HG03469 (cell line): ENCODE results near the gene BAG3.
"Not testable (repeated sequence)": the region's sequence is repeated elsewhere in the genome, so short reads cannot be mapped to it uniquely, and the experiment has no call there.

Experiments used
- ATAC-seq: cut with Tn5 transposase; IDR thresholded peaks from one replicate; pipeline ENCODE4 v1.9.1; 2021; ENCODE audit warnings: mild to moderate bottlenecking, moderate library complexity, moderate number of reproducible peaks; ENCODE audit not compliant: unreplicated experiment

BAG3 gene

DNA sequence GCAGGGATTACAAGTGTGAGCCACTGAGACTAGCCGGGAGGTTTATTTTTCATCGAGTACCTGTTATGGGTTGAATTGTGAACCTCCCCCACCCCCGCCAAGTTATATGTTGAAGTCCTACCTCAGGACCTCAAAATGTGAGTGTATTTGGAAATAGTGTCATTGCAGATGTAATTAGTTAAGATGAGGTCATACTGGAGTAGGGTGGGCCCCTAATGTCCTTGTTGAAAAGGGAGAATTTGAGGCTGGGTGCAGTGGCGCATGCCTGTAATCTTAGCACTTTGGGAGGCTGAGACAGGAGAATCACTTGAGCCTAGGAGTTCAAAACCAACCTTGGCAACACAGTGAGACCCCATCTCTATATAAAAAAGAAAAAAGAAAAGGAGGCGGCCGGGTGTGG lies 10.8 kb upstream of the BAG3 start:
- ATAC-seq, result no peak

DNA sequence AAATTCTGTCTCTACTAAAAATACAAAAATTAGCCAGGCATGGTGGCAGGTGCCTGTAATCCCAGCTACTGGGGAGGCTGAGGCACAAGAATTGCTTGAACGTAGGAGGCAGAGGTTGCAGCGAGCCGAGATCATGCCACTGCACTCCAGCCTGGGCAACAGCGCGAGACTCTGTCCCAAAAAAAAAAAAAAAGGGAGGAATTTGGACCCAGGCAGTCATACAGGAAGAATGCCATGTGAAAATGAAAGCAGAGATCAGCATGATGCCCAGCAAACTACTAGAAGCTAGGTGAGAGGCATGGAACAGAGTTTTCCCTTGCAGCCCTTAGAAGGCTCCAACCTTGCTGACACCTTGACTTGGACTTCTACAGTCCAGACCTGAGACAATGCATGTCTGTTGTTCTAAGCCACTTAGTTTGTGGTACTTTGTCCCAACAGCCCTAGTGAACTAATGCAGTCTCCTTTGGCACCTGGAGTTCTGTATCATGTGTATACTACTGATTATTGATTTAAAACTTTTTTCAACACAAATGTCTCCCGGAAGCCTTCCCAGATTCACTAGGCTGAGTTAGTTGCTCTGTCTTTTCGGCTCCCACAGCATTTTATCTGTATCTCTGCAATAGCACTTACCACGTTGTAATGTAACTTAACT lies 10.2 kb upstream of the BAG3 start:
- no peak for ATAC-seq

DNA sequence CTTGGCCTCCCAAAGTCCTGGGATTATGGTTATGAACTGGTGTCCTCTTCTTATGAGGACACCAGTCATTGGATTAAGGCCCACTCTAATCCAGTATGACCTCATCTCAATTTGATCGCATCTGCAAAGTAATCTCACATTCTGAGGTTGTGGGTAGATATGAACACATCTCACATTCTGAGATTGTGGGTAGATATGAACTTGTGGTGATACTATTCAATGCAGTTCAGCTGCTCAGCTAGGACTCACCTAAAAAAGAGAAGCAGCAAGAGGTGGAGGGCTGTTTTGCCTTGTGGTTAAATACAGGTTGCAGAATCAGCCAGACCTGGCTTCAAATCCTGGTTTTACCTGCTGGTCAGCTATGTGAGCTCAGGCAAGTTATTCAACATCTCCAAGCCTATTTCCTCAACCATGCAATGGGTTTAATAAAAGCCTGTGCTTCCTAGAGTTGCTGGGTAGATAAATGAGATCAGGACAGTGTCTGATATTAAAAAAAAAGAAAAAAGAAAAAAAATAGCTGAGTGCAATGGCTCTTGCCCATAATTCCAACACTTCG lies 8.5 kb upstream of the BAG3 start:
- ATAC-seq, result no peak

DNA sequence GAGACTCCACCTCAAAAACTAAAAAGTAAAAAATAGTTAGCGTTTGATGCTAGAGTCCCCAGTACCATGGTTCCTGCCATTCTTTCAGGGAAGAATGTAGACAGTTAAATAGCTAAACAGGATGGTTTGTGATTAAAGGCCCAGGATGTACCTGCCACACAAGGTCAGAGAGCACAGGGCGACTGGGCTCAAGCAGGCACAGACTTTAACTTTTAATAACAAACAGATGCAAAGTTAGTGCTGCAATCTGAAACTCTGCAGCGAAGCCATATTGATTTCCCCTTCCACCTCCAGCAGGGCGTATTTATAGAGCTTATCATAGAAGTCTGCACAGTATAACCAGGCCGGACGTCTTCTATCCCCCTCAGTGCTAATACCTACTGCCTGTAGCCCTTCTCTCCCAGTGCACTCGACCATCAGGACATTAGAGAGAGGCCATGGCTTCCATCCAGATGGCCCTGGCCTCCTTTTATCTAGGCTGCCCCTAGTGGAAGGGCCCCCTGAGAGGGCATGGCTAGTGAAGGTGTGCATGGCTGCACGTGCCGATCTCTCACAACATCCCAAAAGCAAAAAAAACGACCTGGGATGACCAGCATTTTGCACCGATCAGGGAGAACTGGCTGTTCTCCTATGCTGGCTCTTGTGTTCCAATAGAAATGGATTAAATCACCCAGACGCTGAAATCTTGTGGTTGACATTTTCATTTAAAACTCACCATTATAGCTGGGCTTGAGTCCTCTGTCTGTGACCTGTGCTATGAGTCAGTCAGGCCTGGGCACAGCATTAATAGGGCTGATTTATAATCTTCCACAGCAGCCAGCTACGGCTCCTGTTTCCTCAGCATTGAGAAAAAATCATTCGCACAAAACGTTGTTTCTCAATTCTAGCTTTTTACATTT lies 7.6 kb upstream of the BAG3 start:
- ATAC-seq, result no peak

DNA sequence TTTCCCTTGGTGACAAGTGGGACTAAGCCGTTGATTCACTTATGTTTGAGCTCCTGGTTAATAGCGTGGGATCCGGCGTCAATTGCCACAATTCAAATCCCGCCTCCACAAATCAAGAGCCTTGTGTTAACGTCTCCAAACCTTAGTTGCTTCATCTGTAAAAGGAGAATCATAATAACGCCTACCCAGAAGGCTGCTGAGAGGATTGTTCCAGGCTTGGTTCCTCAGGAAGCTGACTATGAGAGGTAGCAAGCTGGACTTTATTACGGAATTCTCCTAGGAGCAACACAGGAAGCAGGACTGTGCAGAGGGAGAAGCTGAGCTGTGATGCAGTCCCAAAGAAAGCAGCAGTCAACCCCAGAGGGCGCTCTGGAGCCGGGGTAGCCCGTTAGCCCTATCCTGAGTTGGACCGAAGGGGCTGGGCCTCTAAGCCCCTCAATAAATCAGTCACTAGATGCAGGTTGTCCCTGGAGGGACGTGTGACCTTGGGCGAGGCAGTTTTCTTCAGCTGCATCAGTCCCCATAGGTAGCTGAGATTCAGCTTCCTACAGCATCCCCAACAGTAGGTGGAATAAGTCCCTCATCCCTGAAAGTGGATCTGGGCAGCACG lies 6.9 kb upstream of the BAG3 start:
- ATAC-seq, result no peak

DNA sequence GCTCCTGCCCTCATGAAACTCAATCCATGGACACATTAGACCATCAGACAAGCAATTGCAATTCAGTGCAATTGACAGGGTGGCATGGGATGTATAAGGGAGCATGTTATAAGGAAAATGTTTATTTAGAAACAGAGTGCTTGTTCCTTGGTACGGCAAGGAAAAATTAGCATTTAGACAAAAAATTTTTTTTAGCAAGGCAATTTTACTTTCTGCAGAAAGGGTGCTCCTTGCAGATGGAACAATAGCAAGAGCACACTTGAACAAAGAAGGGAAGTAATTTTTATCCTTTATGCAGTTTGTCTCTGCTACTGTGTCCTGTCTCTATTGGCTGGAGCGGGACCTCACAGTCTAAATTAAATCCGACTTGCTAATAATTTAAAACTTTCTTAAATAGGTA lies 6.2 kb upstream of the BAG3 start:
- no peak for ATAC-seq

DNA sequence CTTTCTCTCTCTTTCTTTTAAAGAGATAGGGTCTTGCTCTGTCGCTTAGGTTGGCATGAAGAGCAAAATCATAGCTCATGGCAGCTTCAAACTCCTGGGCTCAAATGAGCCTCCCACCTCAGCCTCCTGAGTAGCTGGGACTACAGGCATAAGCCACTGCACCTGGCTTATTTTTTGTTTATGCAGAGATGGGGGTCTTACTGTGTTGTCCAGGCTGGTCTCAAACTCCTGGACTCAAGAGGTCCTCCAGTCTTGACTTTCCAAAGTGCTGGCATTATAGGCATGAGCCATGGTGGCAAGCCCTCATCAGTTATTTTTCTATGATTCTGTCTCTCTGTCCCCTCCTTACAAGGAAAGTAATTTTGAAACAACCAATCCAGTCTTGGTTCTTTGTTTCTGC lies 1.1 kb upstream of the BAG3 start:
- ATAC-seq, result no peak

DNA sequence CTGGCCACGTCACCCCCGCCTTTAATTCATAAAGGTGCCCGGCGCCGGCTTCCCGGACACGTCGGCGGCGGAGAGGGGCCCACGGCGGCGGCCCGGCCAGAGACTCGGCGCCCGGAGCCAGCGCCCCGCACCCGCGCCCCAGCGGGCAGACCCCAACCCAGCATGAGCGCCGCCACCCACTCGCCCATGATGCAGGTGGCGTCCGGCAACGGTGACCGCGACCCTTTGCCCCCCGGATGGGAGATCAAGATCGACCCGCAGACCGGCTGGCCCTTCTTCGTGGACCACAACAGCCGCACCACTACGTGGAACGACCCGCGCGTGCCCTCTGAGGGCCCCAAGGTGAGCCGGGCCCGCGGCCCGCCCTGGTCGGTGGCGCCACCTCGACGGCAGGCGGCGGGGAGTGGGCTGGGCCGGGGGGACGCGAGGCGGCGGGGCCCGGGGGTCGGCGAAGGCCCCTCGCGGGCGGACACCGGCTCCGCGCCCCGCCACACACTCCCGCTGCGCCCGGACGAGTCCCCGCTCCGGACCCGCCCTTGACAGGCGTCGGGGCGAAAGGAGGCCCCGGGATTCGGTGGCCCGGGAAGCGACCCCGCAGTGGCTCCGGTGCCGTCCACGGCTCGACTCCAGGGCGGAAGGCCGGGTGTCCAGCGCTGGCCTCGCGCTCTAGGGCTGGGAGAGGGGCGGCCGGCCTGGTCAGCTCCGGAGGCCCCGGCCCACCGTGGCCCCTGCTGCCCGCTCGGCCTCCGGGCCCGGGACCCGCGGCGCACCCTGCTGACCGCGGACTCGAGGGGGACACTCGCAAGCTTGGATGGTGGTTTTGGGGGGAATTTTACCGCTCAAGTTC lies 557 bp downstream of the BAG3 start:
- no peak for ATAC-seq

DNA sequence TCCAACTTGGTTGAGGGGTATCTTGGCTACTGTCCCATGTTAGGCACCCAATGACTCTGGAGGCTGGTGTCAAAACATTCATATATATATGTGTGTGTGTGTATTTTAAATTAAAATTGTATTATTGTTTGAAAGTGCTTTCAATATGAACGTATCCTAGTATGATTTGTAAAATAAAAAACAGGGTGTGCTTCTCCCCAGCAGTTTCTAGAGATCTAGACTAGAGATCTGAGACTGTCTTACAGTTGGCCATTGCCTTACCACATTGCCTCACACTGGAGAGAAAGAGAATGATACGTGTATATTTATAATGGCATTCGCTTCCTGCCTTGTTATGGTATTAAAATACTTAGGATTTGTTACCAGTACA lies 1.2 kb downstream of the BAG3 start:
- no peak for ATAC-seq

DNA sequence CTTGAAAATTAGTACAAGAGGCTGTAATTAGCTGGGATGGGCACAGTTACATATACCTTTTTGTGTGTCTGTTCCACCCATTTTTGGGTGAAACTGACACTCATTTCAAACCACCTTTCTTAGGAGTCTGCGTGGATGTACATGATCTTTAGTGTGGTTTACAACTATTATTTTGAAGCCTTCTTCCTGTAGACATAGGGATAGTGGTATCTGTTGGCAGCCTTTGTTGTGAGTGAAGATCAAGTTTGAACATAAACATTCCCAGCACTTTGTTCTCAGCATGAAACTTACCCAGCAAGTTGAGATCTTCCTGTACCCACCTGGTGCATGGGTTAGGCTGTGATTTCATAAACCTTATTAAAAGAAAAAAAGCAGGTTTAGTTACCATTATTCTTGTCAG lies 2.0 kb downstream of the BAG3 start:
- ATAC-seq, result no peak

DNA sequence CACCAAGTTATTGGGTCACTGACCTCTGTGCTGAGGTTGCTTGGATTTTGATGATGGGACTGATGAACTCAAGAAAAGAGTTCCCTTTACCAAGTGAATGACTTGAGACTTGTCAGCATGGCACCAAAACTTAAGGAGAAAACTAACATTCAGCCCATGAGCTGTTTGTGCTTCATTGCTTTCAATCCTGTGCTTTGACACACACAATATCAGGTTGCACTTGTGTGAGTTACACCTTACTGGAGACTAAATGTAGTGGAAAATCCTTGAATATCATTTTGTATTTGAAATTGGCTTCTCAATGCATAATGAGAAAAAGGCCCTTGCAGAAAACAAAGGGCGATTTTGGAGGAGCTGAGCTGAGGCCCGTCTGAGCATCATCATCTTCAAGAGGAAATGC lies 2.7 kb downstream of the BAG3 start:
- ATAC-seq, result no peak

DNA sequence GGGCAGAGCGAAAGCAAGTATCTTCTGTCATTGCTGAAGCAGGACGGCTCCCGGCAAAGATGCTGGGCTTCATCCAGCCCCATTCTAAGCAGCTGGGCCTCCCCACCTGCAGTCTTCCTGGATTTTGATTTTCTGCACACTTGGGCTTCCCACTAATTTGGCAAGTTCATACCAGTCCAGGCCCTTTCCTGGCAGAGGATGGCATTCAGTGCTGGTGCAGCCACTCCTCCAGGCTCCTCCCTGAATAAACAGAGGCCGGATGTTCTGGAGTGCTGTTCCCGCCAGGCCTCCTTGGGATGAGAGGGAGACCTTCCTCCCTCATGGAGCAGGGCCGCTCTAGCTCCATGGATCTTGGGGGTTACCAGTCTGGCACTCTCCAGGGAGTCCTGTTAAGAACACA lies 3.4 kb downstream of the BAG3 start:
- ATAC-seq, result no peak

DNA sequence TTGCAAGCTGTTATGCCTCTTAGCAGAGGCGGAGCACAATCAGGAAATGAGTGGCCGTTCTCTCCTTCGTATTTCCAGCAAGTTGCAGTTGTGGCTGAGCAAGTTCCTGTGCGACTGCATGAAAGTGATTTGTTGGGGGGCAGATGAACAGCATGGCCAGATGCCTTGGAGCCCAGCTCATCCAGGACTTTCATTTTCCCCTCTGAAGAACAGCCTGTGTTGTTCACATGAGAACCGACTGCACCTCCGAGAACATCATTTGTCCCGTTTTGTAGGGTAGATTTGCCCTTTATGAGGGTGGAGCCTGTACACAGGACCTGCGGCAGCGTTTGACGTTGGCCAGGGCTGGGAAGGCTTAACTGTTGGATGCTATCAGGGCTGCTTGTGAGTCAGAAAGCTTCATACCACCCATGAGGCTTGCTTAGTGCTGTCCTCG lies 4.4 kb downstream of the BAG3 start:
- ATAC-seq, result no peak

DNA sequence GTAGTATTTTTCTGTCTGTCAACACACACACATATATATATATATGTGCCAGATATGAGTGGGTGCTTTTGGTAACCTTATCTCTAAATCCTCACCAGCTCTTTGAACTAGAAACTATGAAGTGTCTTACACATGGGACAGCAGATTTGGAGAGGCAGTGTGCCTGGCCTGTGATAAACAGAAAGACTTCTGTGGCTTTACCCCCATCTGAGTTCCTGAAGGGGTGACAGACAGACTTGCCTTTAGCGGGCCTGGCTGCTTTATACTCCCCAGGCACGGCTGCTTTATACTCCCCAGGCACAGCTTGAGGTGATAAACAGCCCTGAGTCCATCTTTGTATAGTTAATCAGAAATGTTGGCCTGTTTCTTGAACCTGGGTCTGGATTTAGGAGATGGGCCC lies 5.6 kb downstream of the BAG3 start:
- ATAC-seq, result no peak

DNA sequence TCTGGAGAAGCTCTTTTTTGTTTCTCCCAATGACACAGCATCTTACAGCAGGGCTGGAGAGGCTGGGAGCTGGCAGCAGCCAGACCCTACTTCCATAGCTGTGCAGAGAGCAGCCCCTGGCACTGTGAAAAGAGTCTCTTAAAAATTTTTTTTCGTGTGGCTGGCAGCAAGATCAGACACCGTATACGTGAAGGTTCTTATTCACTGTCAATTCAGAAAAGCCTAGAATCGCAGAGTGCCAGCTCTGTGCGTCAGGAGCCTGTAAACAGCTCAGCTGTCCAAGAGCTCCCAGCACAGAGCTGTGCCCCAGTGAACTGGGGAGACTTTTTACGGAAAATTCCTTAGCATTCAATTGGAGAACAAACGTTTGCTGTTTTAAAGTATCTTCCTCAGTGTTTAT lies 6.5 kb downstream of the BAG3 start:
- ATAC-seq, result no peak

DNA sequence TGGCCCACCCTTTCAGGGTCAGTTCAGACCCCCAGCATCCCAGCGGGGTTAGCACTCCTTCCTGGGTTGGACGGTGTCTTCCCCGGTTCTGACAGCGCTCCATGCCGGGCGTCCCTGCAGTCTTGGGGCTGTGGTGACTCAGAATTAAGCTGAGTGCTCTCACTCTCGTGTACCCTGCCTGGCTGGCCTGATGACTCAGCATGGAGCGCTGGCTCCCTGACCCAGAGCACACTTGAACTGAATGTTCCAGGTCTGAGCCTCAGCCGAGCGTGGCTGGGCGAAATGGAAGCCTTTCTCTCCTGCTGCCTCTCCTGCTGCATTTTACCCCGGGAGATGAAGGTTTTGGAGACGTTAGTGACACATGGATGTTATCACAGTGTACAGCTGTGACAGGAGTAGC lies 7.1 kb downstream of the BAG3 start:
- no peak for ATAC-seq

DNA sequence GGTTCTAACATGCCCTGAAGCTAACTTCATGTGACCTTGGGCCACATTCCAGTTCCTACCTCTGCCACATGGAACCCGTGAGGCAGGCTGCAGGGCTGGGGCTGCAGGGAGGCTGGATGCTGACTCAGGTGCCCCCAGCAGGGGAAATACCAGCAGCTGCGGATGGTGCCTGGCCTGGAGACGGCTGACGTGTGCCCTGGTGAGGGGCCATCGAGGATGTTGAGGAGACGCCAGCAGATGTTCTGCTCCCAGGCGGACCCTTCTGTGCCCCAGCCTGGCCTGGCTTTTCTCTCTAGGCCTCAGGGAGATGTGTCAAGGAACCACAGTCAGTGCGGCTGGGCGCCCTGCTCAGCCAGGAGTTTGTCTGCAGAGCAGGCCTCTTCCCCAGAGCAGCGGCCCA lies 8.8 kb downstream of the BAG3 start:
- ATAC-seq, result no peak

DNA sequence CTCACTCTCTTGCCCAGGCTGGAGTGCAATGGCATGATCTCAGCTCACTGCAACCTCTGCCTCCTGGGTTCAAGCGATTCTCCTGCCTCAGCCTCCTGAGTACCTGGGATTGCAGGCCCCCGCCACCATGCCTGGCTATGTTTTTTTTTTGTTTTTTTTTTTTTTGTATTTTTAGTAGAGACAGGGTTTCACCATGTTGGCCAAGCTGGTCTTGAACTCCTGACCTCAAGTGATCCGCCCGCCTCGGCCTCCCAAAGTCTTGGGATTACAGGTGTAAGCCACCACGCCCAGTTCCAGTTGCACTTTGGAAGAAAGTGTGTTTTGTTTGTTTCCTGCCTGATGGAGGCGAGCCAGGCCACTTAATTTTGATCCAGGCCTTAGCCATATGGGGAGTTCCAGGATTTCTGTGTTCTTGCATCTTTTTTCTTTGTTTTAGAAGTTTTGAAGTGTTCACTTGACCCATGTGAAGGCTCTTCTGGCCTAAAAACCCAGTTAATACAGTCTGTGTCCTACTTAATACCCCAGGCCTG lies 11.0 kb downstream of the BAG3 start:
- ATAC-seq, result not testable (repeated sequence)

DNA sequence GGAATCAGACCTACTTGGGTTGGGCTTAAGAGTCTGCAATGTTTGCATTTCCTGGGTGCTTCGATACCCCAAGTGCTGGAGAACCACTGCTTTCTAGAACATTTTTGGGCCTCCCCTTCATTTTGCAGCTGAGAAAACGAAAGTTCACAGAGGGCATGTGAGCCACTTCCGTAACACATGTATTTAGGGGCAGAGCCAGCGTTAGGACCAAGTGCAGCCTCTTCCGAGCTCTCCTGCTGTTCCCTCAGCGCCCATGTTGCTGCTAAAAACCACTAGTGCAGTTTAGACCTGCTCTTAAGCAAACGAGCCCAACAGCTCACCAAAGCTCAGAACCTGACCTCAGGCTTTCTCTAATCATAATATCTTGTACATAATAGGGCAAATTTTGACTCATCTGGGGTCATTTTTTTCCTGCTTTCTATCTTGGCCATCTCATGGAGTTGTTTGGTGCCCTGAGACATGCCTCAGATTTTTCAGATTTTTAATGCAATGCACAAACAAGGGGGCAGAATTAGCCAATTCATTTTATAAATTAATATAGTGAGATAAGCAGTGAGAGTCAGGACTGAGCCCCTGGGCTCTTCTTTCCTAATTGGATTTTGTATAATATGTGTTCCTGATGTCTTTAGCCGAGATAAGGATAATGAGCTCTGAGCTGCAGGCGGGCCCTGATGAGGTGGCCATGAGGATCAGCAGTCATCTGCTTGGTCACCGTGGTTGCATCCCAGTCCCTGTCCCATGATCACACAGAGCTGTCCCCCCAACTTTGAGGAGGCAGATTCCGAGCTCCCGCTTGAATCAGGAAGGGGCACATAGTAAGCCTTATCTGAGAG lies 12.9 kb downstream of the BAG3 start:
- ATAC-seq, result no peak
